NCI-H2029 (cell line): ENCODE measurements around the gene TBC1D17.

Source experiments
- DNase-seq: peaks from one replicate; lab custom pipeline; 2025; lab: John Stamatoyannopoulos, UW

The TBC1D17 gene

DNA sequence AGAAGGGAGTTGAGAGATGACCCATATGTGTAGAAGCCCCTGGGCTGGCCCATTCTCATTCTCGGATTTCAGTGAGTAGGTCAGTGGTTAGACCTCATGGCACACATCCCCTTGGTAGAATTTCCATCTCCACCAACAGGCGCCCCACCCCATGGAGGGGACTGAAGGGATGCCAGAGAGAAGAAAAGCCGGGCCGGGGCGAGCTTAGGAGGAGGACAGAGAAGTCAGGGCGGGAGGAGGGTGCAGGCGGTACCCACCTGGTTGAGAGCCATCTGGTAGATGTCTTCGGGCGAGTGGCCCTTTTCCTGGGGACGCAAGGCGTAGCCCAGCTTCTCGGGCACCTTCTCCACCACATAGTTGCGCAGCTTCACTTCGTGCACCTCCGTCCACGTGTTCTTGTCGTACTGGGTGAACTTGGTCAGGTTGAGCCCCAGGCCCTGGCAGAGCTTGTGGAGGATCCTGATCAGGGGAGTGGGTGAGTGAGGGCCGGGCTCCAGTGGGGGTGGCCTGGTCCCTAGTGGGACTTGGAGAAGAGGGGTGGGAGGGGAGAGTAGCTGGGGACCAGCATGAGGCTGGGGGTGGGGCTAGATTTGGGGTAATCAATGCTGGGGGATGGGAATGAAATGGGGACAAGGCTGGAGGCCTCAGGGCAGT lies 16.6 kb downstream of the TBC1D17 start:
- no peak for DNase-seq

DNA sequence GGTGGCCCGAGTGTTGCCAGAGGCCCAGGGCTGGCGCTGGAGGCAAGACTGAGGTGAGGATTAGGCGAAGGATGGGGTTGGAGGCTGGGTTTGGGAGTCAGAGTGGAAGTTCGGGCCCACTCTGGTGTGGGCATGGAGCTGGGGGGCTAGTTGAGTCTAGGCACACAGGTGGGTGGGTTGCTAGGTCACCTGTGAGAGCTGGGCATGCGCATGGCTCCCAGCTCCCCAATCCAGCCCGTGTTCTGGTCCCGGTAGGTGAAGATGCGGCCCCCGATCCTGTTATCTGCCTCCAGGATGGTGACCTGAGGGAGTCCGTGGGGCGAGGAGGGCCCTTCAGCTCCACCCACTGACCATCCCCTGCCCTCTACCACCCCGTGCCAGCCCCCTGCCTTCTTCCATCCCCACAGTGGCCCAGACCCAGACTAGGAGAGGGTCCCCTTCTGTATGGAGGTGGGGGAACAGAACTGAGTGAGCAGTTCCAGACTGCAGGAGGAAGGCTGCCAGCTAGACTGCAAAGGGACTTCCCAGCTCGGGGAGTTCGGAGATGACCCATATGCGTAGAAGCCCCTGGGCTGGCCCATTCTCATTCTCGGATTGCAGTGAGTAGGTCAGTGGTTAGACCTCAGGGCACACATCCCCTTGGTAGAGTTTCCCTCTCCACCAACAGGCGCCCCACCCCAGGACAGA lies 17.5 kb downstream of the TBC1D17 start:
- DNase-seq: no peak

GRCh38 chr19:49895566-49896297 lies 18.2 kb downstream of the TBC1D17 start:
- DNase-seq: no peak

GRCh38 chr19:49896863-49897621 lies 19.5 kb downstream of the TBC1D17 start, which contains the start of gene IL4I1:
IL4I1 (minus strand) TSS chr19:49896887; CDS start chr19:49896160, 727 bp downstream.
- no peak for DNase-seq

DNA sequence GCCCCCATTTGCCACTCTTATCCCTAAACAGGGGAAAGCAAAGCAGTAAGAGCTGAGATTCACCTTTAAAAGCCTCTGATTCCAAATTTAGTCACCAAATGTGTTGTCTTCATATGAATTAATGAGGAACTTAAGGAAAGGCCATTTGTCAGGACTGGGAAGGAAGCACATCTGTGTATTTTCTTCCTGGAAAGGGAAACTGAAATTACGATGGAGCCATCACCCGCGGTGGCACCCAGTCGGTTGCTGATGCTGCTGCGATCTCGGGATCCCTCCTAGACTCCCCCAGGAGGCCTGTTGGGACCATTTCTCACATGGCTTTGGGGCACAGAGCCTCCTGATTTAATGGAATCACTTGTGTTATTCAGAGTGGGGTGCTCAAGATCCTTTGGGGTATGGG lies 26.6 kb downstream of the TBC1D17 start:
- DNase-seq: no peak

DNA sequence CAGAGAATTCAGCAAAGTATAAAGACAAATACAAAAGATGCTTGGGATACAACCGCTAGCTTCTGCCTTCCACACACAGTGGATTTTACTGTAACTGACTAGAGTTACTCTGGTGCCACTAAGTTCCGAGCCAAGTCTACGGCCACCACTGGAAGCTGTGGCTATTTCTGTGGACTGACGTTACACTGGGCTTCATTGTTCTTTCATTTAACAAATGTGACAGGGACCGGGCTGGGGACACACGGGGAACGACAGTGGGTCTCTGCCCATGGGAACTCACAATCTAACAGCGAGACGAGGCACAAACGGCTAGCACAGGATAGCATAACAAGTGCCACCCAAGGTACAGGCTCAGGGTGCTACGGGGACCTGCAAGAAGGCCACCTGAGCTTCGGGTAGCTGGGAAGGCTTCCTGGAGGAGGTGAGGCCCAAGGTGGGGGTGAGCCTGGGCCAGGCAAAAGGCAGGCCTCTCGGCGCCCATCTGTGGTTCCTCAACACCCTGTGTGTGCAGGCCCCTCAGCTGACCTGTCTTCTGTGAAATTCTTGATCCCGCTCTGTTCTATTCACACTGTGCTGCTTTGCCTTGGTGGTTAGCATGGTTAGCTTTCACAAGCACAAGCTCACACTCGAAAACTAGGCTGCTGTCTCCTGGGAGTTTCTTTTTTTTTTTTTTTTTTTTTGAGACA lies 29.5 kb downstream of the TBC1D17 start:
- no peak for DNase-seq

GRCh38 chr19:49907745-49908446 lies 30.4 kb downstream of the TBC1D17 start:
- no peak for DNase-seq

DNA sequence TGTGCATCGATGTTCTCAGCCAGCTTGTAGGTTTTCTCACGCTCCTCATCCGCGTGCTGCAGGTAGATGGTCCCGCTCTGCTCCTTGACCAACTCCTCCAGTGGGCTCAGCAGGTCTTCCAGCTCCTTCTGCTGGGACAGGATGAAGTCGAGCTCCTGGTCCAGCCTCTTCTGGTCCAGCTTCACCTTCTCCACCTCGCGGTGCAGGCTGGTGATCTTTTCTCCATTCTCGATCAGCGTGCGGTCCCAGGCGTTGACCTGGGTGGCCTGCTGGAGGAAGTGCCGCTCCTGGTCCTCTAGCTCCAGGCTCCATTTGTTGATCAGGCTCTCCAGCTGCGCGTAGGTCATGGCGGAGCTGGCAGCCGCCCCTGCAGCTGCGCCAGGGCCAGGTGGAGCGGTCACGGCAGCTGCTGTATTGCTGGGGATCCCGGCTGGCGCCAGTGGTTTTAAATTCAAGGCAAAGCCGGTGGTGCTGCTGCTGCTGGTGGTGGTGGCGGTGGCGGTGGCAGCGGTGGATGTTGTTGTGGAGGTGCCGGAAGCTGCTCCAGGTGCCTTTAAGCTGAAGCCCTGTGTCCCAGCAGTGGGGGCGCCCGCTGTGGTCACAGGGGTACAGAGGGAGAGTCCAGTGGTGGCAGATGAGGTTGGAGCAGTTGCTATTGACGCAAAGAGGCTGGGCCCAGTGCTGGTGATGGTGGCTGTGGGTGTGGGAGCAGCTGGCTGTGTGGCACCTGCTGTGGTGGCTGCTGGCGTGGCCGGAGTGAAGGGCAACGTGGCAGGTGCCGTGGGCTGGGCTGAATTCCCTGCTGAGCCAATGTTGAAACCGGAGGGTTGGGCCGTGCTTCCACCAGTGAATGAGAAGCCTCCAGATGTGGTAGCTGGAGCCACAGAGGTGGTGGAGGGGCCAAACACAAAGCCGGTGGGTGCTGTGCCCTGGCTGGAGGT lies 31.2 kb downstream of the TBC1D17 start:
- DNase-seq: no peak

DNA sequence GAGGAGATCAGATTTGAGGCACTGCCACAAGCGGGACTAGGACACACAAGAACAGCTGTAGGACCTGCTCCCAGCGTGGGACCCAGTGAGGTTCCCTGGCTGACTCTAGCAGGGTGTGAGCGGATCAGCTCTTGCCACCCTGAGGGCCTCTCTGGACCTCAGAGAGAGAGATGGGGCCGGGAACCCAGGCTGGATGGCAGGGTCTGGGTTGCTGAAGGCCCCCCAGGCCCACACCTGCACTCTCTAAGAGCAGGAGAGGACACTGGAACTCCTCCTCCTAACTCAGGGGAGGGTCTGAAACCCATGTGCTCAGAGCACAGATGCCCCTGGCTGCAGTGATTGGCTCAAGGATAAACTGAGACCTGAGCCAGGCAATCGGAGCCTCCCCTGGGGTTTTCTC lies 32.7 kb downstream of the TBC1D17 start:
- no peak for DNase-seq

DNA sequence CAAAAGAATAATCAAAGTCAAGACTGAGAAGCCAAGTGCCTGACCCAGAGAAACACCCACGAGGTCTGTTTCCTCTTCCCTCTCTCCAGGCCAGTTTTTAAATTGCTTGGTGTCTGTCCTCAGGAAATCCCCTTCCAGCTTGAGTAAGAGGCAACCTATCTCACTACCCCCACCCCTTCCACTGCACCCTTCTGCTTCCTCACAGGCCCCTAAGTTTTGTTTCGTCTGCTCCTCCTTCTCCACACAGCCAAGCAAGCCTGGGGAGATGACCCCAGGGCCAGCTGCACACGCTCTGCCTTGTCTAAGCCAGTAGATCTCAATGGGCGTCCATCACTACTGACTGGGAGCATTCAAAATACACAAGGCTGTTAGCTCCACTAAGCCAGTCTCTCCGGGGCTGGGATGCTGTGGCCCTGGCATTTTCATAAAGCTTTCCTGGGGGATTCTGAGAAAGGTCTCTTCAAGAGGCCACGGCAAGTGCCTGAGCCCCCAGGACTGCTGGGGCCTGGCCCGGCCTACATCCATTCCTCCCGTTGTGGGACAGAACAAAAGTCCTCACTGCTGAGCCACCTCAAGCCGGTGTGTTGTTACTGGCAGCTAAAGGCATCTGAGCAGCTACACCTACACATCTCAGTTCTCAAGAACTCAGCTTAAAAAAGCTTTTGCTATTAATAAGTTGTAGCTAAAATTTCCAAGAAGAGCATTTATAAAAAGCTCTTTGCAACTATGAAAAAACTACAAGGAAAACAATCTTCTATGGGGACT lies 34.1 kb downstream of the TBC1D17 start:
- no peak for DNase-seq

- no peak for DNase-seq
Observed at GRCh38 chr19:49912965-49913685, 35.6 kb downstream of the TBC1D17 start.

DNA sequence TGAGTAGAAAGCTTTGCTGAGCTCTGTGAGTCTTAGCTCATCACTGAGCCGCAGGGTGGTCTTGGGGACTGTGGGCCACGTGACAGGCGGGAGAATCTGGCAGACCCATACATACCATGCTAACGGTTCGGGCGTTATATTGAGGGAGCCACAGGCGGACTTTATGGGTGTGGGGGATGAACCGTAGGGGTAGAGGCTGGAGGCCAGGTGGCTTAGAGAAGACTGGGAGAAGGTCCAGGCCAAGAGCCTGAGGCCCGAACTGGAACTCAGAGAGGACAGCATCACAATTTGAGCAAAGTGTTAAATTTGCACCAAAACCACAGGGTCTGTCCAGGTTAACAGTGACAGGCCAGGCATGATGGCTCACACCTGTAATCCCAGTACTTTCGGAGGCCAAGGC lies 36.2 kb downstream of the TBC1D17 start:
- DNase-seq: no peak

DNA sequence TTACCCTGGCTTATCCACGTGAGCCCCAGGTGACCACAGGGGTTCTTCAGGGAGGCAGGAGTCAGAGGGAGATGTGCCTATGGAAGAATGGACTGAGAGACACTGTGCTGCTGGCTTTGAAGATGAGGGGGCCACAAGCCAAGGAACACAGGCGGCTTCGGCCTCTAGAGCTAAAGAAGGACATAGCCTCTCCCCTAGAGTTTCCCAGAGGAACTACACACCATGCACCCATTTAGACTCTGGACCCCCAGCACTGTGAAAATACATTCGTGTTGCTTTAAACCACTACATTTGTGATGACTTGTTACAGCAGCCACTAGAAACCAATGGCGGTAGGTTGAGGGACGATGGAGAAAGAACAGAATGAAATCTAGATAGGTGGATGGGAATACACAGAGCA lies 37.8 kb downstream of the TBC1D17 start:
- DNase-seq: no peak

- DNase-seq: no peak
Observed at GRCh38 chr19:49916839-49917733, 39.6 kb downstream of the TBC1D17 start.

GRCh38 chr19:49918089-49918488 lies 40.6 kb downstream of the TBC1D17 start:
- DNase-seq: no peak

DNA sequence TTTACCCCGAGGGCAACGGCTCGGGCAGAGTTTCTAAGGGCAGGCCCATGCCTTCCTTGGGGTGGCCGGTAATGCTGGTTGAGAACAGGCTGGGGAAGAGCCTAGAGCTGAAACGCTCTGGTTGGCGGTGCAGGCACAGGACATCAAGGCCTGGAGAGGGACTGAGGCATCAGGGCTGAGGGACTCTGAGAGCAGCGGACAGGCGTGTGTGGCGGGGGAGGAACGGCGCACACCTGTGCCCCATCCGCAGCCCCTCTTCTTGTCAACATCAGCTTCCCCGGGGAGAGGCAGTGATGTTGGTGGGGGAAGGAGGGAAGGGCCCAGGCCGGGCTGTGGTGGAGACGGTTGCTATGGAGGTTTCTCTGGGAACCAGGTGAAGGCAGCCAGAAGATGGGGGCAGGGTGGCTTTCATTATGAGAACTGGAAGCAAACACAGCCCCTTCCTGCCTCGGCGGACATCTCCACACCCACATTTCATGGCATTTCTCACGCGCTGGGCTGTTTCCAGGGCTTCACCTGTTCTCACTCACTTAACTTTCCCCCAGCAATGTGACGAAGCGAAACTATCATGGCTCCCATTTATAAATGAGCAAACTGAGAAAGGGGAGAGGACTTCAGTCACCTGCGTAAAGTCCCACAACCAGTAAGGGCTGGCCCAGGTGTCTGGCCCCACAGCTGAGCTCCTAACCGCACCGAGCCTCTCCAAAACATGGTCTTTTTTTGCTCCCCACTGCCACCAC lies 43.3 kb downstream of the TBC1D17 start:
- no peak for DNase-seq
